Heart left ventricle (tissue), 13 donors: ENCODE data around the gene DLX2.

Source experiments
- POLR2A ChIP-seq, 2 donors: fragments of 450-650 bp; IDR thresholded peaks; one replicate each; pipeline ENCODE4 v1.6.1; 2017; ENCODE audit warnings: antibody characterized with exemption in 2 of 2, mild to moderate bottlenecking in 2 of 2, moderate library complexity in 2 of 2
- TF ChIP-seq, protein P1 (sequence below), 12 donors: fragments of 200-600 bp; sonication (generic) in 4 of 12; IDR thresholded peaks; one replicate each; pipeline versions ENCODE4 v1.5.0 to v1.8.0; 2018 to 2022; ENCODE audit warnings: antibody characterized with exemption in 12 of 12, mild to moderate bottlenecking in 5 of 12
- donor health status: ischemic (EF 13 %, LVEDD 7.1; RV severe dilation, severe dysfunction).
- donor health status: DM: no; HTN: yes; CAD: no.
- donor health status: DM: no; HTN: no; CAD: no.
- donor health status: ischemic (EF 25% LVEDD 6.9; RV normal size, moderate dysfunction).
- donor health status: ischemic (EF 25% LVEDD 5.7; RV mildly dilated, moderate dysfunction).
- donor health status: ischemic (EF 35%, LVEDD 5.7; RV mildly dilated, moderate dysfunction).
- donor health status: nonischemic (EF 11% LVEDD 7.7; RV severe dilation, severe dysfunction).
- donor health status: DM: yes; HTN: yes; CAD: no.
- donor health status: PGD.
- donor health status: ischemic (EF 29% LVEDD 5.4; RV normal size, mild dysfunction).
- donor health status: nonischemic (EF 23%, LVEDD 6.1; RV moderate dilation, normal function).

DNA sequence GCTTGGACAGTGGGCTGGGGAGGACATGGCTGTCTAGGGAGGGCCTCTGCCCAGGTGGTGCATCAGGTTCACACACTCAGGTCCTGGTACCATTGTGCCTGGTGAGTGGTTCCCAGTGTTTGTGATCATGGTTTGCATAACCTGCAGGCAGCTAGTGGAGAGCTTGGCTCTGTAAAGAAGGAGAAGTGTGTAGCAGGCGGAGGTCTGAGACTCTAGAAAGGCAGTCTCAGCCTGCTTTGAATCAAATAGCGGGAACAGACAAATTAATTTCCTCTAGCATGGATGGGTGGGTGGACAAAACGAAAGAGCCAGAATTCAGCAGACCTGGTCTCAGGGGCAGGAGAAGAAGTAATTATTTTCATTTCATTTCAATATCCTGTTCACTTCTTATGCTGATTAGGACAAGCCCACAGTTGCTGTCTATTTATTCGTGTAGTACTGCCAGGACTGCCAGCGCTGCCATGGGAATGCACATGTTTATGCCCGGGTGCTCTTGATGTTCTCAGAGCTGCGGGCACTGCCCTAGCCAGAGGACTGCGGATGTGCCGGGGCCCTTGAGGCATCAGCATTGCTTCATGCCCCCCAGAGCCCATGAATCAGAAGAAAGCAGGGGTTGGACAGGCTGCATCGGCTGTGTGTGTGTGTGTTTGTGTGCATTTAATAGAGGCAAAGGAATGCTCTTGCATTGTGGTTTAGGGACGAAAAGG, 45.4 kb upstream of the DLX2 start:
- TF ChIP-seq, protein P1, sequence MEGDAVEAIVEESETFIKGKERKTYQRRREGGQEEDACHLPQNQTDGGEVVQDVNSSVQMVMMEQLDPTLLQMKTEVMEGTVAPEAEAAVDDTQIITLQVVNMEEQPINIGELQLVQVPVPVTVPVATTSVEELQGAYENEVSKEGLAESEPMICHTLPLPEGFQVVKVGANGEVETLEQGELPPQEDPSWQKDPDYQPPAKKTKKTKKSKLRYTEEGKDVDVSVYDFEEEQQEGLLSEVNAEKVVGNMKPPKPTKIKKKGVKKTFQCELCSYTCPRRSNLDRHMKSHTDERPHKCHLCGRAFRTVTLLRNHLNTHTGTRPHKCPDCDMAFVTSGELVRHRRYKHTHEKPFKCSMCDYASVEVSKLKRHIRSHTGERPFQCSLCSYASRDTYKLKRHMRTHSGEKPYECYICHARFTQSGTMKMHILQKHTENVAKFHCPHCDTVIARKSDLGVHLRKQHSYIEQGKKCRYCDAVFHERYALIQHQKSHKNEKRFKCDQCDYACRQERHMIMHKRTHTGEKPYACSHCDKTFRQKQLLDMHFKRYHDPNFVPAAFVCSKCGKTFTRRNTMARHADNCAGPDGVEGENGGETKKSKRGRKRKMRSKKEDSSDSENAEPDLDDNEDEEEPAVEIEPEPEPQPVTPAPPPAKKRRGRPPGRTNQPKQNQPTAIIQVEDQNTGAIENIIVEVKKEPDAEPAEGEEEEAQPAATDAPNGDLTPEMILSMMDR (IDR thresholded peaks at IDR 0.05): no peak
- no peak for TF ChIP-seq POLR2A (IDR thresholded peaks at IDR 0.05)
